Parathyroid adenoma (tissue), 2 donors: ENCODE measurements around the gene EGF.

Experiments
- H2AFZ ChIP-seq: fragments of 300-600 bp; sonication (generic); one replicate; pipeline ENCODE4 v1.7.0; 2017; ENCODE audit warnings: antibody characterized with exemption, mild to moderate bottlenecking
- H3K27ac ChIP-seq: fragments of 300-600 bp; sonication (generic); one replicate; pipeline ENCODE4 v1.7.0; 2017
- H3K27me3 ChIP-seq: fragments of 300-600 bp; sonication (generic); one replicate; pipeline ENCODE4 v1.7.0; 2017; ENCODE audit warnings: low read length; ENCODE audit not compliant: control insufficient read depth, insufficient read depth
- H3K36me3 ChIP-seq: fragments of 300-600 bp; sonication (generic); one replicate; pipeline ENCODE4 v1.7.0; 2017; ENCODE audit warnings: low read length; ENCODE audit not compliant: control insufficient read depth, insufficient read depth
- H3K4me1 ChIP-seq: fragments of 300-600 bp; sonication (generic); one replicate; pipeline ENCODE4 v1.7.0; 2017; ENCODE audit warnings: control low read depth
- H3K4me2 ChIP-seq: fragments of 300-600 bp; sonication (generic); one replicate; pipeline ENCODE4 v1.7.0; 2017; ENCODE audit warnings: low read length
- H3K4me3 ChIP-seq: fragments of 300-600 bp; sonication (generic); one replicate; pipeline ENCODE4 v1.7.0; 2017; ENCODE audit warnings: low read depth, low read length
- H3K79me2 ChIP-seq: fragments of 300-600 bp; sonication (generic); one replicate; pipeline ENCODE4 v1.7.0; 2017; ENCODE audit warnings: control low read depth
- H3K9ac ChIP-seq: fragments of 300-600 bp; sonication (generic); one replicate; pipeline ENCODE4 v1.7.0; 2017; ENCODE audit warnings: mild to moderate bottlenecking
- H3K9me3 ChIP-seq: fragments of 300-600 bp; sonication (generic); one replicate; pipeline ENCODE4 v1.7.0; 2017; ENCODE audit warnings: low read length; ENCODE audit not compliant: control insufficient read depth
- TF ChIP-seq, protein P1 (sequence below): fragments of 300-600 bp; sonication (generic); IDR thresholded peaks from one replicate; pipeline ENCODE4 v1.7.0; 2017; ENCODE audit warnings: antibody characterized with exemption, mild to moderate bottlenecking
- donor health status: primary hyperparathyroidism.

The EGF gene

DNA sequence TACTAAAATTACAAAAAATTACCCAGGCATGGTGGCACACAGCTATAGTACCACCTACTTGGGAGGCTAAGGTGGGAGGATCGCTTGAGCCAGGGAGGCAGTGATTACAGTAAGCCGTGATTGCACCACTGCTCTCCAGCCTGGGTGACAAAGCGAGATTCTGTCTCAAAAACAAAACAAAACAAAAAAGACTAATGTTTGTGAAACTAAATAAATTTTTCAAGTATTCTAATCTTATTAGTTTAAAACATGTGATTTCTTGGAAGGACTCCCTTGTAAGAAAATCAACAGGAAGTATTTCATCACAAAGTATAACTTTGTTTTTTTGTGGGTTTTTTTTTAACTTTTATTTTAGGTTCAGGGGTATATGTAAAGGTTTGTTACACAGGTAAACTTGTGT lies 89.6 kb downstream of the EGF start:
- Histone ChIP-seq H3K9me3 (no peaks in the 10 kb centered on the region), H3K27ac (no peak overlapping the region), H3K4me2 (no peak overlapping the region), H3K79me2 (no peaks in the 10 kb centered on the region), H3K4me3 (no peak overlapping the region), H3K9ac (no peak overlapping the region), H3K4me1 (no peaks in the 10 kb centered on the region), H3K27me3 (no peaks in the 10 kb centered on the region), H3K36me3 (no peaks in the 10 kb centered on the region), H2AFZ (no peak overlapping the region)
- TF ChIP-seq, protein P1, sequence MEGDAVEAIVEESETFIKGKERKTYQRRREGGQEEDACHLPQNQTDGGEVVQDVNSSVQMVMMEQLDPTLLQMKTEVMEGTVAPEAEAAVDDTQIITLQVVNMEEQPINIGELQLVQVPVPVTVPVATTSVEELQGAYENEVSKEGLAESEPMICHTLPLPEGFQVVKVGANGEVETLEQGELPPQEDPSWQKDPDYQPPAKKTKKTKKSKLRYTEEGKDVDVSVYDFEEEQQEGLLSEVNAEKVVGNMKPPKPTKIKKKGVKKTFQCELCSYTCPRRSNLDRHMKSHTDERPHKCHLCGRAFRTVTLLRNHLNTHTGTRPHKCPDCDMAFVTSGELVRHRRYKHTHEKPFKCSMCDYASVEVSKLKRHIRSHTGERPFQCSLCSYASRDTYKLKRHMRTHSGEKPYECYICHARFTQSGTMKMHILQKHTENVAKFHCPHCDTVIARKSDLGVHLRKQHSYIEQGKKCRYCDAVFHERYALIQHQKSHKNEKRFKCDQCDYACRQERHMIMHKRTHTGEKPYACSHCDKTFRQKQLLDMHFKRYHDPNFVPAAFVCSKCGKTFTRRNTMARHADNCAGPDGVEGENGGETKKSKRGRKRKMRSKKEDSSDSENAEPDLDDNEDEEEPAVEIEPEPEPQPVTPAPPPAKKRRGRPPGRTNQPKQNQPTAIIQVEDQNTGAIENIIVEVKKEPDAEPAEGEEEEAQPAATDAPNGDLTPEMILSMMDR = no peak

DNA sequence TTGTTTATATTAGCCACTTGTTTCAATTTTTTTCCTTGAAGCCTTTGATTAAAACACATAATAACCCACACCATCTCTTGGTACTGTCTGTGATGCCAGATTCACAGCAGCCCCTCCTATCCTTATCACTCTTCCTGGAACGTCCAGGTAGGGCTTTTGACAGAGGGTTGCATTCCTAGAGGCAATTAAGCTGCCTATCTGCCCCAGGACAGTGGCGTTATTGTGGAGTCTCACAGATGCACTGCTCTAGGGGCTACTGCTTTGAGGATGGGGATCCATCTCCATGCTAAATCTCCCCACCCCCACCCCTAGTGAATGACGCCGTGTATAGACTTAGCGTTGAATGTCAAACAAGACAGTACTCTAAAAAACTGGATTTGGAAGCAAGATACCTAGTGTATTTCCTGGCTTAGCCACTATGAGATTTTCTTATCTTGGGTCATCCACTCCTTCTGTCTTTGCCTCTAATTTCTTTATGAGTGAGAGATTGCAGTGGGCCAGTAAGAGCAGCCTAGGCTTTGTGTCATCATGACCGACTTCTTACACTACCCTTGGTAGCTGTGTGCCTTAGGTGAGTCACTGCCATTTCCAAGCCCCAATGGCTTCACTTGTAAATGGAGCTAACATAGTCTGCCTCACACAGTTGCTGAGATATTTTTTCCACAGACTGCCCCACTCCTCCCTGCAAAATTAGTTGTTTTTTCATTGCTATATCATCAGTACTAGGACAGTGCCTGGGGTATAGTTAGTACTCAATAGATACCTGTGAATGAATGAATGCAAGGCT lies 90.9 kb downstream of the EGF start:
- no peaks in the 10 kb centered on the region for H3K4me1 ChIP-seq
- H3K4me2 ChIP-seq = no peak overlapping the region
- no peak overlapping the region for H2AFZ ChIP-seq
- no peaks in the 10 kb centered on the region for H3K79me2 ChIP-seq
- no peaks in the 10 kb centered on the region for H3K9me3 ChIP-seq
- H3K36me3 ChIP-seq = no peaks in the 10 kb centered on the region
- no peak overlapping the region for H3K4me3 ChIP-seq
- H3K27me3 ChIP-seq = no peaks in the 10 kb centered on the region
- TF ChIP-seq, protein P1 = no peak
- H3K27ac ChIP-seq = no peak overlapping the region
- no peak overlapping the region for H3K9ac ChIP-seq

DNA sequence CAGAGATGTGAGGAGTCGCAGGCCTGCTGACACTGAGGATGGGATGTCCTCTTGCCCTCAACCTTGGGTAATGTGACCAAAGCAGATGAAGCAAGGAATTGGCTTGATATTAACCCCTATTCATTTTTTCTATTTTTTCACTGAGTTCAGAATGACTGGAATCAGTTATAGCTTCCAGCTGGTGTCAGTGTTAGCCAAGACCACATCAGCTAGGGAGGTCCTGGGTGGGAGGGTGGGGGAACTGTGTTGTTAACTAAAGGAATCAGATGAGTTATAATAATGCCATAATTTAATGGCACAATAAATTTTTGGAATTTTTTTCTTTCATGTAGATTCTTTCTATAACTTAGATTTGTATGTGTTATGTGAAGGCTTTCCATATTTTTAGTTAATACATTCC lies 91.9 kb downstream of the EGF start:
- Histone ChIP-seq H3K27me3 (no peaks in the 10 kb centered on the region), H3K4me3 (no peak overlapping the region), H3K9me3 (no peaks in the 10 kb centered on the region), H3K27ac (no peak overlapping the region), H3K4me2 (no peak overlapping the region), H3K9ac (no peak overlapping the region), H3K79me2 (no peaks in the 10 kb centered on the region), H2AFZ (no peak overlapping the region), H3K36me3 (no peaks in the 10 kb centered on the region), H3K4me1 (no peaks in the 10 kb centered on the region)
- TF ChIP-seq, protein P1 = no peak

DNA sequence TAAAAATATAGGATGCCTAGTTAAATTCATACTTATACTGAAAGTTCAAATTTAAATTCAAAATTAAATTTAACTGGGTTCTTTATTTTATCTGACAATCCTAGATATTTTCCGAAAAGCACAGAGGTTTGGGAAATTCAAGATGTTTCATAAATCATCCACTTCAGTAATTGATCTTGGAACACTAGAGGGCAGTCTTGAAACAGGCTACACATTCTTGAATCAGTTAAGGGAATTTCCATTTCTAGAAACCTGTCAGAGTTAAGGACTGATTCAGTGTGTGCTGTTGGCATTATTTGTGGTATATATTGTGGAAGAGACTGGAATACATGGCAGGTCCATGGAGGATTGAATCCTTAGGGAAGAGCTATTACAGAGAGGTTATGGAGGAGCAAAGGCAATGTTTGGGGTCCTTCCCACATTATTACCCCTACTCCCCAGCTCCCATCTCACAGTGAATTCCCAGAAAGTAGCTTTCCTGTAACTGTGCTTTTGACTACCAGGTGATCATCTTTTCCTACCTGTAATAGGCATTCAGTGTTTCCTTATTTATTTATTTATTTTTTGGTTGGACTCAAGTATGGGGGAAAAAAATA lies 92.9 kb downstream of the EGF start:
- Histone ChIP-seq H2AFZ (no peak overlapping the region), H3K79me2 (no peaks in the 10 kb centered on the region), H3K9ac (no peak overlapping the region), H3K27me3 (no peaks in the 10 kb centered on the region), H3K4me2 (no peak overlapping the region), H3K4me1 (no peaks in the 10 kb centered on the region), H3K36me3 (no peaks in the 10 kb centered on the region), H3K27ac (no peak overlapping the region), H3K9me3 (no peaks in the 10 kb centered on the region), H3K4me3 (no peak overlapping the region)
- TF ChIP-seq, protein P1 = peak; percentile 55

DNA sequence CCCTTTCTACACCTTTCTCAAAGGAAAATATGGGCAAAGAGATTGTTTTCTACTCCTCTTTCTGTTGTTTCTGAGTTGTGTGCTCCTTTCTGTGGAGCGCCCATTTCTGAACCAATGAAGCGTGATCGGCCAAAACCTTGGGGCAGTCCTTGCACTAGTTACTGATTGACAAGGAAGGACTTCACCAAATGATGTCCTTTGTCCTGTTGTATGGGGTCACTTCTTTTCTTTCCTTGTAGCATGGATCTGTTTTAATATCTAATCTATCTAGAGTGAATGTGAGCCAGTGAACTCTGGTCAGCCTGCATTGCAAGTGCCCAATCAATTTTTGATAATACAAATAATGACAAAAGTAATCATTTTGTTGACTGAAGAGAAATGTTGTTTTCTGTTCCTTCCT lies 94.5 kb downstream of the EGF start:
- no peak overlapping the region for H3K9ac ChIP-seq
- no peaks in the 10 kb centered on the region for H3K79me2 ChIP-seq
- H3K27ac ChIP-seq = no peak overlapping the region
- H3K36me3 ChIP-seq = no peaks in the 10 kb centered on the region
- no peaks in the 10 kb centered on the region for H3K9me3 ChIP-seq
- H3K4me3 ChIP-seq = no peak overlapping the region
- TF ChIP-seq, protein P1 = no peak
- no peaks in the 10 kb centered on the region for H3K4me1 ChIP-seq
- no peak overlapping the region for H3K4me2 ChIP-seq
- no peaks in the 10 kb centered on the region for H3K27me3 ChIP-seq
- no peak overlapping the region for H2AFZ ChIP-seq
